T-helper 1 cell (primary cell): ENCODE results near the gene NFAT5.

ENCODE experiments used
- DNase-seq, 5 donors: peaks; one replicate each; pipeline ENCODE4 v3.0.0-alpha.2; 2012 to 2020

NFAT5 gene

GRCh38 chr16:69744363-69745231 is 178.8 kb downstream of the NFAT5 start:
- DNase-seq: no peak

DNA sequence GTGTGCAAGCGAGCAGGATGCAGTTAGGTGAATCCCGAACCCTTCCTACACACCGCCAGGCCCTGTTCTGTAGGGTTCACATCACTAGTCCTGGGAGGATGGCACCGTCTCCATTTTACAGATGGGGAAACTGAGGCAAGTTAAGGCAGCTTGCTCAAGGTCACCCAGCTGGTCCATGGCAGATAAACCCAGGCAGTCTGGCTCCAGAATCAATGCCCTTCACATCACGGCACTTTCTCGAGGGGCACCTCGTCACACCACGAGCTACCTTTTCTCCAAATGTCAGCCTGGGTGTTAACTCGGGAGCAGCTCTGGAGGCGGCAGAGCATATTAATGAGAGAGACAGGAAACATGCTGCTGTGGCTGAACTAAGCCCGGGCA is 179.5 kb downstream of the NFAT5 start:
- no peak for DNase-seq

- DNase-seq: no peak
Observed at GRCh38 chr16:69745959-69746358, 180.2 kb downstream of the NFAT5 start.

DNA sequence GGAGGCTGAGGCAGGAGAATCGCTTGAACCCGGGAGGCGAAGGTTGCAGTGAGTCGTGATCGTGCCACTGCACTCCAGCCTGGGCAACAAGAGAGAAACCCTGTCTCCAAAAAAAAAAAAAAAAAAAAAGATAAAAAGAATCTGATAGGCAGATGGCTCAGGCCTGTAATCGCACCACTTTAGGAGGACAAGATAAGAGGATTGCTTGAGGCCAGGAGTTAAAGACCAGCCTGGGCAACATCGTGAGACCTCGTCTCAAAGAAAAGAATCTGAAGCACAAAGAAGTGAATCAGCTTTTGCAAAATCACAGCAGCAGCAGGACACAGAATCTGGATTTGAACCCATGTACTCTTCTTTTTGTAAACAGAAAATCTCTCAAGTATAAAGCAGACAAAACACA is 181.3 kb downstream of the NFAT5 start:
- no peak for DNase-seq

GRCh38 chr16:69748694-69749345 is 183.1 kb downstream of the NFAT5 start:
- no peak for DNase-seq

- DNase-seq: no peak
Observed at GRCh38 chr16:69754143-69754468, 188.3 kb downstream of the NFAT5 start.
